ENCODE results near the gene SPINK2. TPM values are rescaled to one million over a fixed set of nuclear protein-coding genes. Genes with fewer than 3 reads are reported as not detected.

The SPINK2 gene
- total and polyA plus RNA-seq, 11 donors: not detected

DNA sequence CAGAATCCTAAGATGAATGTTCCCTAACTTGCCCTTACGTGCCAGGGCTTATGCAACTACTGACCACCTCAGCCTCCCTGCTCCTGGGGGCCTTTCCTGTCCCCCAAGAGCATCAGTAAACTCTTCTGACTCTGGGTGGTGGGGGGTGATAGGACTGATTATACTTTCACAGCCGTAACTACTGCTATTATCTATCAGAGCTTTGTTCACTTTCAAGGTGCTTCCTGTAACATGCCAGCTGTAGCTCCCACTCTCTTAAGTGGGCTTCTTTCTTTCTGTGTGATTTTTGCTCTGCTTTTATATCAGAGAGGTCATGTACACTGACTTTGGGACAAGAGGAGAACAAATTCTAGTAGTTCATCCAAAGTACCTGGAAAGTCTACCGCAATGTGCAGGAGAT lies 25.3 kb downstream of the SPINK2 start:
- no peaks in the 10 kb centered on the region for H3K36me3 ChIP-seq
- 78 to 95% (median 87%) methylated on average over 3 of the region's 3 CpGs for WGBS, 4 donors
- TF ChIP-seq, protein P1, sequence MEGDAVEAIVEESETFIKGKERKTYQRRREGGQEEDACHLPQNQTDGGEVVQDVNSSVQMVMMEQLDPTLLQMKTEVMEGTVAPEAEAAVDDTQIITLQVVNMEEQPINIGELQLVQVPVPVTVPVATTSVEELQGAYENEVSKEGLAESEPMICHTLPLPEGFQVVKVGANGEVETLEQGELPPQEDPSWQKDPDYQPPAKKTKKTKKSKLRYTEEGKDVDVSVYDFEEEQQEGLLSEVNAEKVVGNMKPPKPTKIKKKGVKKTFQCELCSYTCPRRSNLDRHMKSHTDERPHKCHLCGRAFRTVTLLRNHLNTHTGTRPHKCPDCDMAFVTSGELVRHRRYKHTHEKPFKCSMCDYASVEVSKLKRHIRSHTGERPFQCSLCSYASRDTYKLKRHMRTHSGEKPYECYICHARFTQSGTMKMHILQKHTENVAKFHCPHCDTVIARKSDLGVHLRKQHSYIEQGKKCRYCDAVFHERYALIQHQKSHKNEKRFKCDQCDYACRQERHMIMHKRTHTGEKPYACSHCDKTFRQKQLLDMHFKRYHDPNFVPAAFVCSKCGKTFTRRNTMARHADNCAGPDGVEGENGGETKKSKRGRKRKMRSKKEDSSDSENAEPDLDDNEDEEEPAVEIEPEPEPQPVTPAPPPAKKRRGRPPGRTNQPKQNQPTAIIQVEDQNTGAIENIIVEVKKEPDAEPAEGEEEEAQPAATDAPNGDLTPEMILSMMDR (IDR thresholded peaks at IDR 0.05): no peak
- no peak for TF ChIP-seq POLR2A (IDR thresholded peaks at IDR 0.05)
- DNase-seq: no peak
- no peaks in the 10 kb centered on the region for H3K27me3 ChIP-seq
- no peaks in the 10 kb centered on the region for H3K9me3 ChIP-seq
- no peak for ATAC-seq
- no peak overlapping the region for H3K4me3 ChIP-seq
- H3K27ac ChIP-seq: no peak overlapping the region
- peaks cover 0 to 6% (median 0%) of the 10 kb centered on the region in 12 donors for H3K4me1 ChIP-seq
- intact Hi-C loops (cut with DNase I): loop anchor here in 3 of 10 donors (10.0 kb wide), 3 partner anchors 121 to 371 kb away; no protein-coding TSS in a partner anchor

- TF ChIP-seq, protein P1 (IDR thresholded peaks at IDR 0.05): no peak
- TF ChIP-seq POLR2A (IDR thresholded peaks at IDR 0.05): no peak
- no peak for ATAC-seq
Measured at GRCh38 chr4:56791316-56791715, 30.2 kb downstream of the SPINK2 start.

GRCh38 chr4:56790691-56791091 lies 30.8 kb downstream of the SPINK2 start:
- H3K27ac ChIP-seq: no peak overlapping the region
- WGBS, 4 donors: 58 to 73% (median 68%) methylated on average over 1 of the region's 1 CpG

More at GRCh38 chr4:56791316-56791715, 30.2 kb downstream of the SPINK2 start:
- WGBS, 4 donors: 92 to 94% (median 94%) methylated on average over 4 of the region's 4 CpGs
- Histone ChIP-seq H3K27ac (no peak overlapping the region), H3K4me3 (no peak overlapping the region), H3K27me3 (no peaks in the 10 kb centered on the region), H3K4me1 (peaks cover 0 to 15% (median 0%) of the 10 kb centered on the region in 12 donors), H3K9me3 (peaks cover 0 to 8% (median 0%) of the 10 kb centered on the region in 12 donors), H3K36me3 (no peaks in the 10 kb centered on the region)
- no peak for DNase-seq
- intact Hi-C loops (cut with DNase I): loop anchor here in 3 of 10 donors (10.0 kb wide), 3 partner anchors 117 to 367 kb away; no protein-coding TSS in a partner anchor

DNA sequence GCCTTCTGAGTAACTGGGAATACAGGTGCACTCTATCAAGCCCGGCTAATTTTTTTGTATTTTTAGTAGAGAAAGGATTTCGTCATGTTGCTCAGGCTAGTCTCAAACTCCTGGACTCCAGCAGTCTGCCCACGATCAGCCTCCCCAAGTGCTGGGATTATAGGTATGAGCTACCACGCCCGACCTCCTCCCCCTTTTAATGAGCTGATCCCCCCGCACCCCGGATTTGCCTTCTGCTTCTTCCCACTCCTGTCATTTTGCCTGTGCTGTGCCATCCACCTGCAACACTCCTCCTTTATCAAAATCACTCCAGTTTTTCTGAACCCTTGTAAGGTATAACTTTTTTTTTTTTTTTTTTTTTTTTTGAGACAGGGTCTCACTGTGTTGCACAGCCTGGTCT lies 33.4 kb downstream of the SPINK2 start:
- H3K4me3 ChIP-seq: no peak overlapping the region
- no peaks in the 10 kb centered on the region for H3K36me3 ChIP-seq
- ATAC-seq (no peak), DNase-seq (no peak)
- no peak overlapping the region for H3K27ac ChIP-seq
- TF ChIP-seq POLR2A (IDR thresholded peaks at IDR 0.05): no peak
- peaks cover 0 to 8% (median 0%) of the 10 kb centered on the region in 12 donors for H3K9me3 ChIP-seq
- H3K4me1 ChIP-seq: peaks cover 0 to 15% (median 0%) of the 10 kb centered on the region in 12 donors
- H3K27me3 ChIP-seq: no peaks in the 10 kb centered on the region
- 85 to 94% (median 89%) methylated on average over 7 of the region's 7 CpGs for WGBS, 4 donors
- intact Hi-C loops (cut with DNase I): loop anchor here in 1 of 10 donors (5.0 kb wide), 1 partner anchor 136 kb away; no protein-coding TSS in a partner anchor

More at GRCh38 chr4:56790691-56791091, 30.8 kb downstream of the SPINK2 start:
- Histone ChIP-seq H3K36me3 (no peaks in the 10 kb centered on the region), H3K27me3 (no peaks in the 10 kb centered on the region), H3K4me3 (no peak overlapping the region), H3K4me1 (peaks cover 0 to 15% (median 0%) of the 10 kb centered on the region in 12 donors), H3K9me3 (peaks cover 0 to 8% (median 0%) of the 10 kb centered on the region in 12 donors)
- TF ChIP-seq, protein P1 (IDR thresholded peaks at IDR 0.05): no peak
- no peak for TF ChIP-seq POLR2A (IDR thresholded peaks at IDR 0.05)
- DNase-seq: no peak
- intact Hi-C loops (cut with DNase I): loop anchor here in 3 of 10 donors (10.0 kb wide), 3 partner anchors 116 to 366 kb away; no protein-coding TSS in a partner anchor
- ATAC-seq: no peak

Measured in heart left ventricle (tissue), 16 donors.